Measurements from ENCODE around the gene FBXO44. TPM values are rescaled to one million over a fixed set of nuclear protein-coding genes. Genes with fewer than 3 reads are reported as not detected.
"Not testable (repeated sequence)": the region's sequence is repeated elsewhere in the genome, so short reads cannot be mapped to it uniquely, and the experiment has no call there.

The FBXO44 gene
- 12.4 TPM for polyA plus RNA-seq (ENCODE audit: insufficient read length)
- long read RNA-seq, donor 1, partial matches to known transcripts = 8 of 14 reads
- long read RNA-seq, donor 1, other reads (novel, unspliced or antisense) = 0 of 14 reads
- long read RNA-seq, donor 2, partial matches to known transcripts = 0 of 2 reads
- long read RNA-seq, donor 2, other reads (novel, unspliced or antisense) = 0 of 2 reads
- long read RNA-seq, donor 3, partial matches to known transcripts = 0 of 3 reads
- long read RNA-seq, donor 3, other reads (novel, unspliced or antisense) = 0 of 3 reads
- long read RNA-seq, donor 4 = 0 reads
- long read RNA-seq, donor 5, partial matches to known transcripts = 0 of 8 reads
- long read RNA-seq, donor 5, other reads (novel, unspliced or antisense) = 0 of 8 reads
- long read RNA-seq, donor 6, partial matches to known transcripts = 0 of 2 reads
- long read RNA-seq, donor 6, other reads (novel, unspliced or antisense) = 0 of 2 reads
- long read RNA-seq, donor 7, partial matches to known transcripts = 0 of 6 reads
- long read RNA-seq, donor 7, other reads (novel, unspliced or antisense) = 0 of 6 reads
- long read RNA-seq, donor 8, partial matches to known transcripts = 0 of 3 reads
- long read RNA-seq, donor 8, other reads (novel, unspliced or antisense) = 0 of 3 reads

GRCh38 chr1:11654137-11654938 lies at the start of gene FBXO44, which contains the start of gene FBXO2:
TSS of gene FBXO44 (plus strand) at chr1:11654877. CDS start at chr1:11655836, 959 bp downstream.
TSS of gene FBXO2 (minus strand) at chr1:11654429. CDS start at chr1:11654340, 89 bp downstream.
- DNase-seq = no peak

- DNase-seq = no peak
These were observed 47.9 kb upstream of the FBXO44 start for GRCh38 chr1:11606775-11607174.

GRCh38 chr1:11608596-11609130 lies 46.0 kb upstream of the FBXO44 start:
- not testable (repeated sequence) for DNase-seq

- DNase-seq = not testable (repeated sequence)
These were observed 45.3 kb upstream of the FBXO44 start for GRCh38 chr1:11609378-11609777.

- DNase-seq = no peak
These were observed 44.0 kb upstream of the FBXO44 start for GRCh38 chr1:11610629-11611180.

GRCh38 chr1:11611638-11612327 lies 42.9 kb upstream of the FBXO44 start:
- no peak for DNase-seq

- DNase-seq = no peak
These were observed 41.3 kb upstream of the FBXO44 start for GRCh38 chr1:11613347-11613746.

GRCh38 chr1:11615090-11615489 lies 39.6 kb upstream of the FBXO44 start:
- DNase-seq = no peak

GRCh38 chr1:11616766-11617165 lies 37.9 kb upstream of the FBXO44 start:
- no peak for DNase-seq

- DNase-seq = no peak
These were observed 37.4 kb upstream of the FBXO44 start for GRCh38 chr1:11617314-11617713.

GRCh38 chr1:11617741-11618140 lies 36.9 kb upstream of the FBXO44 start:
- no peak for DNase-seq

- no peak for DNase-seq
These were observed 34.3 kb upstream of the FBXO44 start for GRCh38 chr1:11620405-11620804.

GRCh38 chr1:11620924-11621323 lies 33.8 kb upstream of the FBXO44 start:
- no peak for DNase-seq

GRCh38 chr1:11622398-11622797 lies 32.3 kb upstream of the FBXO44 start:
- DNase-seq = no peak

- no peak for DNase-seq
These were observed 31.0 kb upstream of the FBXO44 start for GRCh38 chr1:11623702-11624101.

- DNase-seq = no peak
These were observed 28.1 kb upstream of the FBXO44 start for GRCh38 chr1:11626551-11626950.

GRCh38 chr1:11628767-11629166 lies 25.9 kb upstream of the FBXO44 start:
- no peak for DNase-seq

GRCh38 chr1:11629184-11630016 lies 25.3 kb upstream of the FBXO44 start:
- no peak for DNase-seq

- no peak for DNase-seq
These were observed 20.1 kb upstream of the FBXO44 start for GRCh38 chr1:11634365-11635192.

All from left kidney (tissue), 8 donors.